GM18861 (cell line): ENCODE data around the gene C1QL1.
A peak's percentile ranks its signal among the peaks of the same experiment; 100 is the strongest.

ENCODE experiments used
- ATAC-seq: cut with Tn5 transposase; IDR thresholded peaks from one replicate; pipeline ENCODE4 v1.9.1; 2021; ENCODE audit not compliant: unreplicated experiment

C1QL1 gene

DNA sequence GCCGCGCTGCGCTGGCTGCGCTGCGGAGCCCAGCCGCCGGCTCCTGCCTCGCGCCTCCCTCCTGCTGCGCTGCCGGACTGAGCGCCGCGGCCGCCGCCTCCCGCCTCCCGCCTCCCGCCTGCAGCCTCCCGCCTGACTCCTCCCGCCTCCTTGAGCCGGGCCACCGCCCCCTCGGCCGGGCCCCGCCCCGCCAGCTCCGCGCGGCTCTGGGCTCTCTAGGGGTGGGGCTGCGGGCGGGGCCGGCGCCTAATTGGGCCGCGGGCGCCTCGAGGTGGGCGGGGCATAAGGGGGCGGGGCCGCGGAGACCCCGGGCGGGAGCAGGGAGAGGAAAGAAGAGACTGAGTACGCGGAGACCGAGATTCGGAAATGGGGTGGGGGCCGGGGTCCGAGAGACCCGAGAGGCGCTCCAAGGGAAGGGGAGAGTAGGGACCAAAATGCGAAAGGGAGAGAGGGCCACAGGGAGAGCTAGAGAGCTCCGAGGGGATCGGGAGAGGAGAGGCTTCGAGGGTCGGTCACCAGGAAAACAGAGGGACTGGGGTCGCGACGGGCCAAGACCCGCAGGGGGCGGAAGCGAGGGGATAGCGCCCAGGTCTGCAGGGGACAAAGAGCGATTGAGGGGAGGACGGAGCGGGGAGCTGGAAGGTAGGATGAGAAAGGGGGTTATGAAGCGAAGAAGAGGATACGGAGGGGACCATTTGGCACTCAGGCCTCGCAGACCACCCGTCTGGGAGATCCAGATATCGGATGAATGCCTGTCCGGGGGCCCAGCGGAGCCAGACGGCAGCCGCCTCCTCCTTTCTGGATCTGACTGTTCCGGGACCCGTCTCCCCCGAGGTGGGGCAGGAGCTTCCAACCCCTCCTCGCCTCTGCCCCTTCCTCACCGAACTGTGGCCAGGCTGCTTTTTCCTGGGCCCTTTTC lies at the start of gene C1QL1:
C1QL1 (minus strand) TSS at position 79 of the 919 bp plus-strand sequence. CDS start 255 bp downstream, outside the sequence.
- peak; percentile 48 for ATAC-seq

GRCh38 chr17:45016823-45017222 lies 48.7 kb upstream of the C1QL1 start:
- no peak for ATAC-seq

- no peak for ATAC-seq
Measured at GRCh38 chr17:45016237-45016636, 48.1 kb upstream of the C1QL1 start.

GRCh38 chr17:45013021-45013997 lies 45.2 kb upstream of the C1QL1 start:
- no peak for ATAC-seq

- no peak for ATAC-seq
Measured at GRCh38 chr17:45011767-45012166, 43.7 kb upstream of the C1QL1 start.

GRCh38 chr17:45009676-45010467 lies 41.8 kb upstream of the C1QL1 start:
- no peak for ATAC-seq

- ATAC-seq: no peak
Measured at GRCh38 chr17:45008216-45008615, 40.1 kb upstream of the C1QL1 start.

- ATAC-seq: no peak
Measured at GRCh38 chr17:45006927-45007461, 38.9 kb upstream of the C1QL1 start.

DNA sequence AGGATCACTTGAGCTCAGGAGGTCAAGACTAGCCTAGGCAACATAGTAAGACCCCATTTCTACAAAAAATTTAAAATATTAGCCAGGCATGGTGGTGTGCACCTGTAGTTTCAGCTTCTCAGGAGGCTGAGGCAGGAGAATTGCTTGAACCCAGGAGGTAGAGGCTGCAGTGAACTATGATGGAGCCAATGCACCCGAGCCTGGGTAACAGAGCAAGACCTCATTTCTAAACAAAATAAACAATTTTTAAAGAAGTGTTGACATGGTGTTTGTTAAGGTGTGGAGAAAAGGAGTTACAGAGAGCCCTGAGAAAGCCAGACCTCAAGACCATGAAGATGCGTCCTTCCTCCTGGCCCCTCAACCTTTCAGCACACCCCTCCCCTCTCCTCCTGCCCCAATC lies 37.6 kb upstream of the C1QL1 start:
- ATAC-seq: no peak

- ATAC-seq: no peak
Measured at GRCh38 chr17:45004388-45004787, 36.3 kb upstream of the C1QL1 start.

DNA sequence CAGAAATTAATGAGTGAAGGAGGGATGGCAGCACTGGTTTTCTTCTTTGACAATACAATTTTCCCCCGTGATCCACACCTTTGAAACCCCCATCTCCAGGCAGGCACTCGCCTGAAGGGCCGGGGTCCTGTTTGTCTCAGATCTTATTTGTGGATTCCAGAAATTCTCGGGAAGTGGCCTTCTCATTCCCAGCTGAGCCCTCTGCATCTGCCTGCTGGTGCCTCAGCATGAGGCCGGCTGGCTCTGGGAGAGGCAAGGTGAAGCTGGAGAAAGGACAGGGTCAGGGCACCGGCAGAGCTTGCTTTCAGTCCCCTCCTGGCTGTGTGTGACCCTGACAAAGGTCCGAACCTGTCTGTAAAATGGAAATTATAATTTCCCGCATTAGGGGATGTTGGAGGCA lies 35.8 kb upstream of the C1QL1 start:
- ATAC-seq: no peak

DNA sequence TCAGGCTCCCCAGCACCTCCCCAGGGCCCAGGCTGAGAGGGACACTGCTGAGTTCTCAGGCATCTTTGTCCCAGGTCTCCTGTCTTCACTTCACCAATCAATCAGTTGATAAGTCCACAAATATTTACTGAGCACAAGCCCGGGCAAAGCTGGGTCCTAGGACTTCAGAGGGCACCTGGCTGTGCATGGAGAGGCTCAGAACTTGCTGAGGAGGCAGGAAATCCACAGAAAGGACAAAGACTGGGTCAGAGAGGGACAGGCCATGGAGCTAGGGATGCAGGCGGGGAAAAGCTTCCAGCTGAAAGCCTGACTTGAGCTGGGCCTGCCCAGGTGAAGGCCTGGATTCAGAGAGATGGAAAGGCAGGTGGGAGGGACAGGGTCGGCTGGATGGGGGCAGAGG lies 33.2 kb upstream of the C1QL1 start:
- ATAC-seq: no peak

- no peak for ATAC-seq
Measured at GRCh38 chr17:44999433-44999832, 31.3 kb upstream of the C1QL1 start.

GRCh38 chr17:44998646-44999045 lies 30.5 kb upstream of the C1QL1 start:
- ATAC-seq: no peak

DNA sequence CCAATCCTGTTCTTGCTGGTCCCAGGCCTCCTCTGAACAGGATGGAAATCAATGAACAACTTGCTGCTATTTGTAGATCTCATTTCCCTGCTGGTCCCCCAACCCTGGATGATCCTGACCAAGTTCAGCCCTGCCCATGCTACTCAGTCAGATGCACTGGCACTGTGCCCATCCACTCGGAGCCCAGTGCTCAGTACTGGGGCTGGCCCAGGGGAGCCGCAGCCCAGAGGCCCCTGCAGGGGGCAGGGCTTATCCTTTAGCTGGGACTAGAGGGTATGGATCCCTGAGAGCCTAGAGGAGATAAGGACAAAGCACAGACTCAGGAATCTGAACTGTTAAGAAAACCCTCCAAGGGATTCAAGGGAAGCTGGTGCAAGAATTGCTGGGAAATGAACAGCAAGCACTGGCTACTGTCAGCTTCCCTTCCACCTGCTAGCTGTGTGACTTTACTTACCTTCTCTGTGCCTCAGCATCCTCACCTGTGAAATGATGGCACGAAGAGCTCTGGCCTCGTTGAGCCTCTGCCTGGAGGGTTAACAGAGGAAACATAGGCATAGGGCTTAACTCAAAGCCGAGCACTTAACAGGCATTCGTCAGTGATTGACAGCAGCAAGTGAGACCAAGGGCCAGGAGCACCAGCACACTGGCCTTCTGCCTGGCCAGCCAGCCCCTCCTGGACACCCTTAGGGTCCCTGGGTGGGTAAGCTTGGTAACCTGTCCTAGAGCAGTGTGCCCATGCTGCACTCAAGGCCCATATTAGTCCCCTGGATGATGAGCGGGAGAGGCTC lies 29.8 kb upstream of the C1QL1 start:
- ATAC-seq: no peak

- ATAC-seq: no peak
Measured at GRCh38 chr17:44996304-44996703, 28.2 kb upstream of the C1QL1 start.

DNA sequence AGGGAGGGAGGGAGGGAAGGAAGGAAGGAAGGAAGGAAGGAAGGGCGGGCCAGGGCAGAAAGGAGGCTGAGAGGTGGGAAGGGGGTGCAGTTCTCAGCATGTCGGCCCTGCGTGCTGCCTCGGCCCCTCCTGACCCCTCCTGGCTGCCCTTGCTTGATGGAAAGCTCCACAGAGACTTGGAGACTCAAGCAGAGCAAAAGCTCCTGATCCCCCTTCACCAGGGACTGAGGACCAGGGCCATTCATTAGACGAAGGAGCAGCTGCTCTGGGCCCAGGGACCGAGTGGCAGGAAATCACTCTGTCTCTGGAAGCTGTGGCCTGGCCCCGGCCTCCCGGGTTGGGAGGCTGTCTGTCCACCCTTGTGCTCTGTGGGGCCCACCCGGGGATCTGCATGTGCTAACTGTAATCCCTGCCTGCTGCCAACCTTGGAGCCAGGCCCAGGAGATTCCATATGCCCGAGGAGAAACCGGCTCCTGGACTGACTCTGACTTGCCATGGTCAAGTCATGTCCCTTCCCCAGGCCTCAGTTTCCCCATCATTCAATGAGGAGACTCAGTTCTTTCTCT lies 27.4 kb upstream of the C1QL1 start:
- ATAC-seq: no peak

DNA sequence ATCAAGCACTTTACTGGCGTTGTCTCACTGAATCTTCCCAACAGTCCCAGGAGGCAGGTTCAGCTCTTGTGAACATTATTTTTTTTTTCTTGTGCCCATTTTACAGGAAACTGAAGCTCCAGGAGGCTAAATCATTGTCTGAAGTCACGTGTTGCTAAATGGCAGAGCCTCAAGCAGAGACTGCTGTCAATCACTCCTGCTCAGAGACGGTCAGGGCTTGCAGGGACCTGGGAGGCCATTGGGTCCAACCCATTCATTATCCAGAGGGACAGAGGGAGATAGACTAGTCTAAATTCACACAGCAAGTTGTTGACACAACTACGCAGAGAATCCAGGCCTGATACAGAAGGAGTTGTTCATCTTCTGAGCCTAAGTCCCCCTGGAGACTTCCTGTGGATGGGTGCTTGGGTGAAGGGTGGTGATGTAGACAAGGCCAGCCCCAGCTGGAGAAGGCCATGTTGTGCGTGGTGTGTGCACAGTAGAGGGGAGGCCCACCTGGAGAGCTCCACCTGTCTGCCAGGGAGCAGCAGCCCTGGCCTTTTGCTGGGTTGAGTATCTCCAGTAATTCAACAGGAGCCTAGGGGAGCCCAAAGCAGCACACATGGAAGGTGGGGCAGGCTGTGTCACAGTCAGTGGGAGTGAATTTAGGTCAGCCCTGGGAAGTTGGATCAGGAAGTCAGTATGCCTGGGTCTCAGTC lies 24.3 kb upstream of the C1QL1 start:
- ATAC-seq: no peak

DNA sequence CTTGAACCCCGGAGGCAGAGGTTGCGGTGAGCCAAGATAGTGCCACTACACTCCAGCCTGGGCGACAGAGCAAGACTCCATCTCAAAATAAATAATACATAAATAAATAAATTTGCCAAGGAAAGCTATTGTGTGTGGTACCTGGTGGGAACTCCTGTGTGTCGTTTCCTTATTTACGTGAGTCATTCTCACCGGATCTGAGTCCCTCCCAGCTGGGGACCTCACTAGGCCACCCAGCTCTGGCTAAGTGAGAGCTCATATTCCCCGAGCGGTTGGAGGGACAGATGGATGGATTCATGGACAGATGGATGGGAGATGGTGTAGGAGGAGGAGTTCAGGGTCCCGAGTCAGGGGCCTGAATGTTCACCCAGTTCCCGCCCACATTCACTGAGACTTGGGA lies 22.9 kb upstream of the C1QL1 start:
- ATAC-seq: no peak
